Muscle of leg (tissue), 11 donors: ENCODE results near the gene CTNS. TPM values are rescaled to one million over a fixed set of nuclear protein-coding genes. Genes with fewer than 3 reads are reported as not detected.

Experiments
- DNase-seq: peaks from one replicate; pipeline ENCODE4 v3.0.0; 2013
- H3K27ac ChIP-seq: one replicate; pipeline ENCODE4 v1.5.1; 2013; ENCODE audit warnings: mild to moderate bottlenecking, low read length, control low read depth
- H3K27me3 ChIP-seq: one replicate; pipeline ENCODE4 v1.6.1; 2013; ENCODE audit warnings: low read length; ENCODE audit not compliant: control insufficient read depth, insufficient read depth
- H3K36me3 ChIP-seq: one replicate; pipeline ENCODE4 v1.6.1; 2013; ENCODE audit warnings: low read length; ENCODE audit not compliant: control insufficient read depth, insufficient read depth
- H3K4me1 ChIP-seq: one replicate; pipeline ENCODE4 v1.6.1; 2013; ENCODE audit warnings: low read length; ENCODE audit not compliant: control insufficient read depth, insufficient read depth
- H3K4me3 ChIP-seq: one replicate; pipeline ENCODE4 v1.5.1; 2013; ENCODE audit warnings: low read length, control low read depth
- H3K9me3 ChIP-seq: replicated peaks from 2 replicates; pipeline ENCODE4 v1.6.1; 2013; ENCODE audit warnings: low read depth, low read length; ENCODE audit not compliant: control insufficient read depth
- WGBS: methylation state at CpG from one replicate; pipeline ENCODE4 v1.1.5; 2013; ENCODE audit warnings: missing lambda C conversion rate; ENCODE audit not compliant: insufficient coverage; 5-methylcytosine and 5-hydroxymethylcytosine counted together
- polyA plus RNA-seq, 8 donors: library from polyadenylated mRNA; unstranded; fragments of 120-200 nt; gene quantifications; one replicate each; pipeline versions ENCODE4 v1.2.1 to v1.2.3, GENCODE V29; 2013; ENCODE audit warnings: inconsistent platforms in 1 of 8, low replicate concordance in 1 of 8; ENCODE audit not compliant: insufficient read length in 8 of 8, insufficient read depth in 1 of 8
- total RNA-seq: library from RNA; stranded (reverse); fragments of 120-200 nt; gene quantifications from one replicate; pipeline ENCODE4 v1.2.4, GENCODE V29; 2013

Gene CTNS
- total and polyA plus RNA-seq, 9 donors, result 7.2 to 10.1 (median 8.4) TPM

- Histone ChIP-seq H3K9me3 (peaks cover 4% of the 10 kb centered on the region), H3K27me3 (no peaks in the 10 kb centered on the region), H3K36me3 (peaks cover 63% of the 10 kb centered on the region), H3K4me1 (peaks cover 10% of the 10 kb centered on the region), H3K27ac (no peak overlapping the region), H3K4me3 (no peak overlapping the region)
- 91% methylated on average over 8 of the region's 8 CpGs for WGBS
- DNase-seq, result no peak
These were observed 15.3 kb upstream of the CTNS start for GRCh38 chr17:3621146-3621720.

DNA sequence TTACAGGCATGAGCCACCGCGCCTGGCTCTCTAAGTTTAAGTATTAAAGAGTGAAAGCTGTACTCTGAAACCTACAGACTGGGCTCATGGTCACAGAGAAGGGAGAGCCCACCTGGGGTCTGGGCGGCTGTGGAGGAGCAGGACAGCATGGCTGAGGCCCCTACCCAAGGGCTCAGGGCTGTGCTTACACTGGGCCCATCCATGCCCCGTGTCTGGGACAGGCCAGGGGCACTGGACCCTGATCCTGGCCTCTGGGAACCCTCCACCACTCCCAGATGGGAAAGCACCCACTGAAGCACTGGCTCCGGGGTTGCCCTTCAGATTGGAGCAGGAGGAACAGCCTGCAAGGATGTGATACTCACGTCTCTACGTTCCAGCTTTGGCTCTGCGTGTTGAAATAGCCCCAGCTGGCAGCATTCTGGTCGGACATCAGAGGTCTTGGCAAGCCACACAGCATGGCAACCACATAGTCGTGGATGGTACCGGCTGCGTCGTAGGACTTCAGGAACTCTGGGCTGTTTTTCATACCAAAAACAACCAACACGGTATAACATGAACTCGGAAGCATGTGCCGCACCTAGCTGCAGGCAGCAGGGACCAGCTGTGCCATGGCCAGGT lies 13.5 kb upstream of the CTNS start:
- Histone ChIP-seq H3K27ac (no peak overlapping the region), H3K36me3 (peaks cover 59% of the 10 kb centered on the region), H3K4me1 (peaks cover 10% of the 10 kb centered on the region), H3K4me3 (no peak overlapping the region), H3K9me3 (no peaks in the 10 kb centered on the region), H3K27me3 (no peaks in the 10 kb centered on the region)
- 92% methylated on average over 16 of the region's 16 CpGs for WGBS
- no peak for DNase-seq

DNA sequence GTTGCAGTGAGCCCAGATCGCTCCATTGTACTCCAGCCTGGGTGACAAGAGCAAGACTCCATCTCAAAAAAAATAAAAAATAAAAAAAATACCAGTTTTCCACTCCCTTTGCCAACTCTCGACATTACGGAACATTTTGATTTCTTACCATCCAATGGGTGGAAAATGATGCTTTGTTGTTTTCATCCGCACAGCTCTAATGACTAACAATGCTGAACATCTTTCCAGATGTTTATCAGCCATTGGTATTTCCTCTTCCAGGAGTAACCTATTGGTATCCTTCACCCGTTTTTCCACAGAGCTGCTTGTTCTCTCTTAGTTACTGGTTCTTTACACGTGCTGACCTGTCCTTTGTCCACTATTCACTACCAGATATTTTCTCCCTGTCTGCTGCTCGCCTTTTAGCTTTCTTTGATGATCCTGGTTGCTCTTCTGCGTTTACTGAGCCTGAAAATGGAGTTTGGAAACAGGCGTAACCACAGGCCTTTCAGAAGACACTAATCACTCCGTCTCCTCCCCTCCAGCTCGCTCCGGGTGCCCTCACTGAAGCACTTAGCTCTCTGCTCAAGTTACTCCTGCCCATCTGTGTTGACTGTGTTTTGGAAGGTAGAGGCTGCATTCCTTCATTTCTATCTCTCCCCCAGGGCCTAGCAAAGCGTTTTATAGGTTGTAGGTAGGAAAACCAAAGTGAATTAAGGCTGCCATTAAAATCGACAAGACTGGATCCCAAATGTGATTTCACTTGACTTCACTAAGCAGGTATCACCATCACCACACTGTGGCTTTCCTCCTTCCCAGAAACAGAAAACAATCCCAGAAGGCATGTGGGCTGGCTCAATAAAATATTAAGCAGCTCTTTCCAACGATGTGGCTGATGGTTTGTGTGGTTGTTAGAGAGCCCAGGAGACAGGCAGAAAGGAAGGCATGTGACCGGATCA lies 9.5 kb upstream of the CTNS start:
- no peaks in the 10 kb centered on the region for H3K27me3 ChIP-seq
- WGBS, result 75% methylated on average over 7 of the region's 16 CpGs
- peaks cover 10% of the 10 kb centered on the region for H3K4me1 ChIP-seq
- H3K27ac ChIP-seq, result peak overlapping the region; percentile 53
- H3K4me3 ChIP-seq, result no peak overlapping the region
- no peaks in the 10 kb centered on the region for H3K9me3 ChIP-seq
- peak; percentile 39 for DNase-seq
- H3K36me3 ChIP-seq, result peaks cover 59% of the 10 kb centered on the region

DNA sequence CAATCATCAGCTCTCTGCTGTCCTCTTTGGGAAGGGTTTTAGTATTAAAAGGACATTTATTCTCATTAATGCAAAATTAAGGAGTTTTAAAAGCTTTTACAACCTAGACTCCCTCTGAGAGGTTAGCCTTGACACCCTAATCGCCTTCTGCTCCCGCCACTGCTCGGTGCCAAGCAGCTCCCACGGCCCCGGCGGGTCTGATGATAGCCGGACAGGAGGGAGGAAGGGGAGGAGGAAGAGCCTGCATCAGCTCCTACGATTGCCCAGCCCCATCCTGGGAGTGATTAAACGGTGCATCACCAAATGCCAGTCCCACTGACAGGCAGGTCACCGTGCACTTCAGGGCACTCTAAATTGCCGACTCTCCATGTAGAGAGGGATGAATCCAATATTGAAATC lies 8.8 kb upstream of the CTNS start:
- DNase-seq, result no peak
- peaks cover 61% of the 10 kb centered on the region for H3K36me3 ChIP-seq
- H3K4me3 ChIP-seq, result no peak overlapping the region
- peak overlapping the region; percentile 13 for H3K27ac ChIP-seq
- WGBS, result 92% methylated on average over 6 of the region's 11 CpGs
- no peaks in the 10 kb centered on the region for H3K27me3 ChIP-seq
- H3K4me1 ChIP-seq, result peaks cover 10% of the 10 kb centered on the region
- no peaks in the 10 kb centered on the region for H3K9me3 ChIP-seq

DNA sequence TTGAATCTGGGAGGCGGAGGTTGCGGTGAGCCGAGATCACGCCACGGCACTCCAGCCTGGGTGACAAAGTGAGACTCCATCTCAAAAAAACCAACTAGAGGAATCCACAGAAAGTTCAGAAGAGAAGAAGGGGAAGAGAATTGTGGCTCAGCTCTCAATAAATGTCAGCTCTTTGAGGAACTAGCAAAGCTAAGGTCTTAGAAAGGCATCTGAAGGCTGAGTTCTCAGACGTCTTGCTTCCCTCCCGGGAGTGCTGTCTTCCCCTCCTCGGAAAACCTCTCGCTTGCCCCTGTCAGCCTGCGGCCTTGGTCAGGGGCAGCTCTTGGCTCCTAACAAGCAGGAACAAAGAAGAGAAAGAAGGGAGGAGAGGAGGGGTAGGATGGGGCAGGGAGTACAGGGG lies 5.8 kb upstream of the CTNS start:
- H3K36me3 ChIP-seq, result peaks cover 38% of the 10 kb centered on the region
- DNase-seq, result no peak
- no peak overlapping the region for H3K4me3 ChIP-seq
- H3K27ac ChIP-seq, result no peak overlapping the region
- H3K27me3 ChIP-seq, result no peaks in the 10 kb centered on the region
- H3K4me1 ChIP-seq, result peaks cover 7% of the 10 kb centered on the region
- WGBS, result 48% methylated on average over 3 of the region's 10 CpGs
- no peaks in the 10 kb centered on the region for H3K9me3 ChIP-seq

DNA sequence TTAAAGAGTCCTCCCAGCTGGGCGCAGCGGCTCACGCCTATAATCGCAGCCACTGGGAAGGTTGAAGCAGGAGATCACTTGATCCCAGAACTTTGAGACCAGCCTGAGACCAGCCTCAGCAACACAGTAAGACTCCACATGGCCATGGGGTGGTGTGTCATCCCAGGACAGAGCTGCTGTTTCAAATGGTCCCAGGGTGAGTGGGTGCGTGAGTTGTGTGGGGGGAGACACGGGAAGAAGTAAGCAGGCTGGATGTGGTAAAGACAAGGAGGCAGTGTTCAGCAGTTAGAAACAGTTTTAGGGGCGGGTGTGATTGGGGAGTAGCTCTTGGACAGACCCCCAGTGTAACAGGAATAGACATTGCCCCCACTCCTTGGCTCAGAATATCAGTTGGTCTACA lies 4.3 kb upstream of the CTNS start:
- no peak for DNase-seq
- H3K4me1 ChIP-seq, result peaks cover 10% of the 10 kb centered on the region
- H3K4me3 ChIP-seq, result no peak overlapping the region
- no peaks in the 10 kb centered on the region for H3K9me3 ChIP-seq
- WGBS, result 98% methylated on average over 4 of the region's 7 CpGs
- no peak overlapping the region for H3K27ac ChIP-seq
- H3K27me3 ChIP-seq, result no peaks in the 10 kb centered on the region
- peaks cover 35% of the 10 kb centered on the region for H3K36me3 ChIP-seq

GRCh38 chr17:3635474-3636153 lies 946 bp upstream of the CTNS start:
- Histone ChIP-seq H3K27ac (peak overlapping the region; percentile 37), H3K27me3 (no peaks in the 10 kb centered on the region), H3K9me3 (no peaks in the 10 kb centered on the region), H3K36me3 (peaks cover 14% of the 10 kb centered on the region), H3K4me3 (peak overlapping the region; percentile 56), H3K4me1 (peaks cover 14% of the 10 kb centered on the region)
- WGBS, result 16% methylated on average over 27 of the region's 38 CpGs
- no peak for DNase-seq

- H3K27ac ChIP-seq, result peak overlapping the region; percentile 99
- H3K9me3 ChIP-seq, result no peaks in the 10 kb centered on the region
- 0% methylated on average over 16 of the region's 31 CpGs for WGBS
- peaks cover 19% of the 10 kb centered on the region for H3K4me1 ChIP-seq
- no peak for DNase-seq
- peak overlapping the region; percentile 56 for H3K4me3 ChIP-seq
- peaks cover 16% of the 10 kb centered on the region for H3K36me3 ChIP-seq
- H3K27me3 ChIP-seq, result no peaks in the 10 kb centered on the region
These were observed 381 bp downstream of the CTNS start for GRCh38 chr17:3636908-3637373.

GRCh38 chr17:3639981-3640596 lies 3.5 kb downstream of the CTNS start:
- peak; percentile 62 for DNase-seq
- no peaks in the 10 kb centered on the region for H3K27me3 ChIP-seq
- peak overlapping the region; percentile 35 for H3K27ac ChIP-seq
- H3K4me1 ChIP-seq, result peaks cover 15% of the 10 kb centered on the region
- no peak overlapping the region for H3K4me3 ChIP-seq
- no peaks in the 10 kb centered on the region for H3K9me3 ChIP-seq
- H3K36me3 ChIP-seq, result peaks cover 22% of the 10 kb centered on the region
- WGBS, result 24% methylated on average over 6 of the region's 7 CpGs
